Lung (tissue), 12 donors: ENCODE results near the gene GPRIN3. TPM values are rescaled to one million over a fixed set of nuclear protein-coding genes. Genes with fewer than 3 reads are reported as not detected.

Source experiments
- ATAC-seq: fragments of 200-7000 bp; cut with Tn5 transposase; one replicate; pipeline ENCODE4 v1.9.1; 2020; ENCODE audit warnings: moderate number of reproducible peaks; ENCODE audit not compliant: insufficient read depth, low FRiP score
- DNase-seq, 3 donors: peaks; one replicate each; pipeline ENCODE4 v3.0.0-alpha.2; 2013 to 2017
- H3K27ac ChIP-seq, 2 donors: one replicate each; pipeline ENCODE4 v1.5.1; 2013; ENCODE audit warnings: mild to moderate bottlenecking in 2 of 2, moderate library complexity in 2 of 2, control low read depth in 1 of 2, inconsistent platforms in 1 of 2, low read depth in 1 of 2, low read length in 1 of 2
- H3K27me3 ChIP-seq, 3 donors: one replicate each; pipeline ENCODE4 v1.5.1; 2013; ENCODE audit warnings: low read length in 2 of 3; ENCODE audit not compliant: control insufficient read depth in 3 of 3, insufficient read depth in 3 of 3
- H3K36me3 ChIP-seq, 4 donors: one replicate each; pipeline ENCODE4 v1.5.1; 2013; ENCODE audit warnings: low read length in 4 of 4, mild to moderate bottlenecking in 1 of 4, moderate library complexity in 1 of 4; ENCODE audit not compliant: control insufficient read depth in 4 of 4, insufficient read depth in 4 of 4
- H3K4me1 ChIP-seq, 5 donors: one replicate each; pipeline ENCODE4 v1.5.1; 2013; ENCODE audit warnings: low read length in 5 of 5, mild to moderate bottlenecking in 2 of 5, moderate library complexity in 1 of 5; ENCODE audit not compliant: control insufficient read depth in 5 of 5, insufficient read depth in 5 of 5
- H3K4me3 ChIP-seq: one replicate; pipeline ENCODE4 v1.5.1; 2013; ENCODE audit warnings: mild to moderate bottlenecking, control low read depth, moderate library complexity
- H3K9ac ChIP-seq, 2 donors: one replicate each; pipeline ENCODE4 v1.5.1; 2013; ENCODE audit warnings: low read length in 2 of 2, control low read depth in 1 of 2; ENCODE audit not compliant: insufficient read depth in 1 of 2
- H3K9me3 ChIP-seq, 4 donors: one replicate each; pipeline ENCODE4 v1.5.1; 2013; ENCODE audit warnings: low read length in 3 of 4, mild to moderate bottlenecking in 1 of 4, moderate library complexity in 1 of 4; ENCODE audit not compliant: control insufficient read depth in 4 of 4, insufficient read depth in 3 of 4
- WGBS, 2 donors: extraction: QIAGEN DNeasy Blood & Tissue Kit; methylation state at CpG; one replicate each; pipeline ENCODE4 v1.1.7; 2013; 5-methylcytosine and 5-hydroxymethylcytosine counted together
- polyA plus RNA-seq, 2 donors: library from polyadenylated mRNA; stranded (reverse); fragments of 200-250 nt; gene quantifications; one replicate each; pipeline ENCODE4 v1.2.1, GENCODE V29; 2013
- total RNA-seq, 2 donors: library from RNA; depleted of rRNA in 1 of 2; stranded (reverse); fragments of >200 nt in 1 of 2; gene quantifications; one replicate each; pipeline ENCODE4 v1.2.1, GENCODE V29; 2014 to 2021
- TF ChIP-seq, protein P1 (sequence below): IDR thresholded peaks from 2 replicates; pipeline ENCODE4 v1.5.1; 2012; ENCODE audit warnings: mild to moderate bottlenecking; ENCODE audit errors: control extremely low read depth, extremely low read depth
- donor health status: control.
- donor health status: control.
- donor health status: Bipolar disorder and iron deficiency.
- donor health status: healthy.
- donor health status: DM: yes; HTN: yes; CAD: no.

GPRIN3 gene
- total and polyA plus RNA-seq, 4 donors: 1.6 to 14.4 (median 4.3) TPM

- WGBS, 2 donors: 54 to 61% methylated on average over 1 of the region's 1 CpG
- H3K36me3 ChIP-seq: peaks cover 0 to 1% (median 0%) of the 10 kb centered on the region in 4 donors
- no peak for ATAC-seq
- no peaks in the 10 kb centered on the region for H3K27me3 ChIP-seq
- TF ChIP-seq, protein P1, sequence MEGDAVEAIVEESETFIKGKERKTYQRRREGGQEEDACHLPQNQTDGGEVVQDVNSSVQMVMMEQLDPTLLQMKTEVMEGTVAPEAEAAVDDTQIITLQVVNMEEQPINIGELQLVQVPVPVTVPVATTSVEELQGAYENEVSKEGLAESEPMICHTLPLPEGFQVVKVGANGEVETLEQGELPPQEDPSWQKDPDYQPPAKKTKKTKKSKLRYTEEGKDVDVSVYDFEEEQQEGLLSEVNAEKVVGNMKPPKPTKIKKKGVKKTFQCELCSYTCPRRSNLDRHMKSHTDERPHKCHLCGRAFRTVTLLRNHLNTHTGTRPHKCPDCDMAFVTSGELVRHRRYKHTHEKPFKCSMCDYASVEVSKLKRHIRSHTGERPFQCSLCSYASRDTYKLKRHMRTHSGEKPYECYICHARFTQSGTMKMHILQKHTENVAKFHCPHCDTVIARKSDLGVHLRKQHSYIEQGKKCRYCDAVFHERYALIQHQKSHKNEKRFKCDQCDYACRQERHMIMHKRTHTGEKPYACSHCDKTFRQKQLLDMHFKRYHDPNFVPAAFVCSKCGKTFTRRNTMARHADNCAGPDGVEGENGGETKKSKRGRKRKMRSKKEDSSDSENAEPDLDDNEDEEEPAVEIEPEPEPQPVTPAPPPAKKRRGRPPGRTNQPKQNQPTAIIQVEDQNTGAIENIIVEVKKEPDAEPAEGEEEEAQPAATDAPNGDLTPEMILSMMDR: no peak
- H3K9ac ChIP-seq: no peak overlapping the region
- no peaks in the 10 kb centered on the region for H3K9me3 ChIP-seq
- H3K4me3 ChIP-seq: no peak overlapping the region
- peak overlapping the region in 1 of 2 donors; percentile 30 for H3K27ac ChIP-seq
- no peak for DNase-seq
- peaks cover 0 to 21% (median 2%) of the 10 kb centered on the region in 5 donors for H3K4me1 ChIP-seq
Observed at GRCh38 chr4:89296399-89296798, 11.2 kb downstream of the GPRIN3 start.

GRCh38 chr4:89295415-89295927, 12.1 kb downstream of the GPRIN3 start:
- Histone ChIP-seq H3K4me1 (peaks cover 0 to 27% (median 2%) of the 10 kb centered on the region in 5 donors), H3K27me3 (no peaks in the 10 kb centered on the region), H3K4me3 (no peak overlapping the region), H3K9ac (no peak overlapping the region), H3K36me3 (peaks cover 0 to 1% (median 0%) of the 10 kb centered on the region in 4 donors), H3K9me3 (no peaks in the 10 kb centered on the region), H3K27ac (peak overlapping the region in 1 of 2 donors; percentile 53)
- ATAC-seq (no peak), DNase-seq (no peak)
- 92 to 94% methylated on average over 3 of the region's 3 CpGs for WGBS, 2 donors
- TF ChIP-seq, protein P1: no peak

GRCh38 chr4:89294573-89295269, 12.9 kb downstream of the GPRIN3 start:
- no peak overlapping the region for H3K4me3 ChIP-seq
- H3K27ac ChIP-seq: peak overlapping the region in 1 of 2 donors; percentile 53
- ATAC-seq (no peak), DNase-seq (peak in 1 of 3 donors; percentile 17)
- H3K9me3 ChIP-seq: no peaks in the 10 kb centered on the region
- WGBS, 2 donors: 39 to 43% methylated on average over 5 of the region's 5 CpGs
- TF ChIP-seq, protein P1: no peak
- H3K27me3 ChIP-seq: no peaks in the 10 kb centered on the region
- H3K9ac ChIP-seq: no peak overlapping the region
- peaks cover 0 to 1% (median 0%) of the 10 kb centered on the region in 4 donors for H3K36me3 ChIP-seq
- peaks cover 0 to 25% (median 2%) of the 10 kb centered on the region in 5 donors for H3K4me1 ChIP-seq
